Type B pancreatic cell (in vitro differentiated cells): ENCODE measurements around the gene SYP. TPM values are rescaled to one million over a fixed set of nuclear protein-coding genes. Genes with fewer than 3 reads are reported as not detected.

Source experiments
- DNase-seq: peaks from one replicate; pipeline ENCODE4 v3.0.0; 2021; ENCODE audit warnings: mixed read lengths; ENCODE audit not compliant: unreplicated experiment; ENCODE audit errors: extremely low spot score
- H3K27ac Mint-ChIP-seq: 2 replicates; pipeline ENCODE4 v1.8.0; 2021; ENCODE audit warnings: mild to moderate bottlenecking, mixed read lengths
- H3K27me3 Mint-ChIP-seq: 2 replicates; pipeline ENCODE4 v1.8.0; 2021; ENCODE audit warnings: mixed read lengths
- H3K36me3 Mint-ChIP-seq: 2 replicates; pipeline ENCODE4 v1.8.0; 2021; ENCODE audit warnings: mixed read lengths
- H3K4me1 Mint-ChIP-seq: one replicate; pipeline ENCODE4 v1.8.0; 2021; ENCODE audit warnings: mixed read lengths; ENCODE audit not compliant: unreplicated experiment
- H3K4me3 Mint-ChIP-seq: 2 replicates; pipeline ENCODE4 v1.8.0; 2021; ENCODE audit warnings: mild to moderate bottlenecking, mixed read lengths
- H3K9me3 Mint-ChIP-seq: 2 replicates; pipeline ENCODE4 v1.8.0; 2021; ENCODE audit warnings: mixed read lengths
- CTCF ChIP-seq: fragments of 200-600 bp; sonication (generic); conservative IDR thresholded peaks from 2 replicates; pipeline ENCODE4 v1.5.0; 2021; ENCODE audit warnings: antibody characterized with exemption, mild to moderate bottlenecking
- total RNA-seq: library from RNA; stranded (reverse); gene quantifications from 2 replicates; pipeline ENCODE4 v1.2.1, GENCODE V29; 2021; ENCODE audit warnings: low replicate concordance

SYP gene
- total RNA-seq, 1 donor from 2014 or later, result 13.6 TPM

GRCh38 chrX:49214996-49215526, 15.1 kb upstream of the SYP start:
- no peak for TF ChIP-seq CTCF
- Mint-ChIP-seq H3K4me3 (no peak overlapping the region), H3K36me3 (no peaks in the 10 kb centered on the region), H3K9me3 (no peaks in the 10 kb centered on the region), H3K4me1 (no peaks in the 10 kb centered on the region), H3K27ac (no peak overlapping the region), H3K27me3 (peaks cover 4% of the 10 kb centered on the region)
- DNase-seq, result no peak

DNA sequence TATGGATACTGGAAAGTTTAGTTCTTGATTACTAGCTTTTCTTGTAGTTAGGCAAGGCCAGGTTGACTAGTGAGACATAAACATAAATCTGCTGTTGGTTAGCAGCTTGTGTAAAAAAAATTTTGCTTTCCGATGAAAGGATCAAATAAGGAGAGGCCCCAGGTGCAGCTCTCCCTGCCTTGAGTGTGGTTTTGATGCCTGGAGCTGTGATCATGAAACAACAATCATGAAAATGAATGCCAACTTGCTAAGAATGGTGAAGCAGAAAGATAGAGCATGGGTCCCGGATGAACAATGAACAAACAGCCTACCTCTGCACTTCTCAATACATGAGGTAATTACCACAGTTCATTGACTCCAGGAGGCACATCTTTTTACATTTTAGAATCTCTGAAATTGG, 14.4 kb upstream of the SYP start:
- Mint-ChIP-seq H3K27me3 (no peaks in the 10 kb centered on the region), H3K4me3 (no peak overlapping the region), H3K9me3 (no peaks in the 10 kb centered on the region), H3K4me1 (no peaks in the 10 kb centered on the region), H3K27ac (no peak overlapping the region), H3K36me3 (no peaks in the 10 kb centered on the region)
- DNase-seq, result no peak
- TF ChIP-seq CTCF, result no peak

DNA sequence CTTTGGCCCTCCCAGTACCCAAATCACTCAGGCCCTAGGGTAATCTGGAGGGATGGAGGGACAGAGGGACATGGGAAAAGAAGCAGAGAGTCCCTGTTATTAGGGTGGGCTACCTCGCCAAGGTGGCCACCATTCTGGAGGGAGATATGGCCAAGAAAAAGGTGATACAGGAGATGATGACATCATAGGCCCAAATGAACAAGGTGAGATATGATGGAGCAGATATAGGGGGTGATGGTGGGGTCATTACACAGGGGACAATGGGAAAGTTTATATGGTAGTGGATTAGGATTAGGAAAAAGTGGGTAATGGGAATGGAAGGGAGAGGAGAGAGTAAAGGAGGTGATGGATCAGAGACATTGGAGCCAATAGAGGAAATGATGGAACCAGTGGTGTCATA, 12.9 kb upstream of the SYP start:
- Mint-ChIP-seq H3K27me3 (no peaks in the 10 kb centered on the region), H3K27ac (no peak overlapping the region), H3K4me3 (no peak overlapping the region), H3K4me1 (no peaks in the 10 kb centered on the region), H3K36me3 (no peaks in the 10 kb centered on the region), H3K9me3 (no peaks in the 10 kb centered on the region)
- no peak for DNase-seq
- no peak for TF ChIP-seq CTCF

GRCh38 chrX:49212209-49212608, 12.2 kb upstream of the SYP start:
- TF ChIP-seq CTCF, result no peak
- Mint-ChIP-seq H3K36me3 (no peaks in the 10 kb centered on the region), H3K4me1 (no peaks in the 10 kb centered on the region), H3K27me3 (no peaks in the 10 kb centered on the region), H3K4me3 (no peak overlapping the region), H3K9me3 (no peaks in the 10 kb centered on the region), H3K27ac (no peak overlapping the region)
- DNase-seq, result no peak

DNA sequence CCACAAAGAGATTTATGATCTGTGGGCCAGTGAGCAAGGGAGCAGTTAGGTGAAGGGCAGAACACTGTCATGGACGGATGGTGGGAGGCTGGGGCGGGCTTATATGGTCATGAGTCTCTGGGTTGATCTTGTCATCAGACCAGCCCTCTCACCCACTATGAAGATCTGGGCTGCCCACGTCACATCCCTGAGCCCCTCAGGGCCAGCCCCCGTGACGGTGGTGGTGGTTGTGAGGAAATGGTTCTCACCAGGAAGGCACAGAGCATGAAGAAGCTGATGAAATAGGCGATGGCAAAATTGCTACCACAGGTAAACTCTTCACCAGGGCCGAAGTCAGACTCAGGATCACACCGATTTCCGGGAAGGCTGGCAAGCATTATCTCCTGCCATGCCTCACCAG, 11.1 kb upstream of the SYP start:
- Mint-ChIP-seq H3K36me3 (no peaks in the 10 kb centered on the region), H3K9me3 (no peaks in the 10 kb centered on the region), H3K4me3 (no peak overlapping the region), H3K4me1 (no peaks in the 10 kb centered on the region), H3K27ac (no peak overlapping the region), H3K27me3 (no peaks in the 10 kb centered on the region)
- DNase-seq, result no peak
- TF ChIP-seq CTCF, result no peak

GRCh38 chrX:49210406-49210805, 10.4 kb upstream of the SYP start:
- no peaks in the 10 kb centered on the region for H3K4me1 Mint-ChIP-seq
- DNase-seq, result no peak
- no peaks in the 10 kb centered on the region for H3K36me3 Mint-ChIP-seq
- H3K4me3 Mint-ChIP-seq, result no peak overlapping the region
- H3K9me3 Mint-ChIP-seq, result no peaks in the 10 kb centered on the region
- H3K27me3 Mint-ChIP-seq, result no peaks in the 10 kb centered on the region
- H3K27ac Mint-ChIP-seq, result no peak overlapping the region
- no peak for TF ChIP-seq CTCF
